Bronchial epithelial cell (primary cell): ENCODE measurements around the gene USB1. TPM values are rescaled to one million over a fixed set of nuclear protein-coding genes. Genes with fewer than 3 reads are reported as not detected.

Experiments used
- DNase-seq: peaks from one replicate; pipeline ENCODE4 v3.0.0-alpha.2; 2010; ENCODE audit warnings: low read depth
- FAIRE-seq: peaks from 2 replicates; lab custom pipeline; 2011; peaks lifted over from hg19 to GRCh38; lab: Jason Lieb, UNC
- H3K27me3 ChIP-seq: 2 replicates; pipeline ENCODE4 v1.5.1; 2011; ENCODE audit warnings: low read length; ENCODE audit not compliant: control insufficient read depth, insufficient read depth
- H3K36me3 ChIP-seq: 2 replicates; pipeline ENCODE4 v1.5.1; 2011; ENCODE audit warnings: low read length; ENCODE audit not compliant: control insufficient read depth, insufficient read depth
- H3K4me3 ChIP-seq: 2 replicates; pipeline ENCODE4 v1.5.1; 2011; ENCODE audit warnings: mild to moderate bottlenecking, low read depth, low read length, control low read depth
- total RNA-seq: library from RNA; depleted of rRNA; stranded (reverse); fragments of >200 nt; gene quantifications from 2 replicates; pipeline ENCODE4 v1.2.1, GENCODE V29; 2014
- TF ChIP-seq, protein P1 (sequence below): IDR thresholded peaks from 2 replicates; pipeline ENCODE4 v1.5.1; 2011; ENCODE audit warnings: mild to moderate bottlenecking, moderate library complexity, low read length, control low read depth, inconsistent platforms; ENCODE audit not compliant: insufficient read depth, severe bottlenecking

The USB1 gene
- total RNA-seq, 1 donor from 2014 or later, result 29.5 TPM

DNA sequence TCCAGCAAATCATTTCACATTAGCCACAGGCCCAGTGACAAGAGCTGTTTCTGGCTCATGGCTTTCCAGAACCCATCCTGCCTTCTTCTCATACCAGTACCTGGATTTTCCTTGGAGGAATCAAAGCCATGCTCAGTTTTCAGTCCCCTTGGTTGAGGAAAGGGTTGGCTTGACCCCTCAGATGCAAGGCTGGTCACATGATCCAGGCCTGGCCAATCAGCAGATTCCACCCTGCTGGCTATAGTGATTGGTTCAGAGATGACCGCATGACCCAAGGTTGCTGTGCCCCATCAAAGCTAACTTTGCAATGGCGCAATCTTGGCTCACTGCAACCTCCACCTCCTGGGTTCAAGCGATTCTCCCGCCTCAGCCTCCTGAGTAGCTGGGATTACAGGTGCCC lies 69.4 kb downstream of the USB1 start:
- DNase-seq, result no peak
- Histone ChIP-seq H3K27me3 (no peaks in the 10 kb centered on the region), H3K36me3 (no peaks in the 10 kb centered on the region), H3K4me3 (no peak overlapping the region)
- TF ChIP-seq, protein P1, sequence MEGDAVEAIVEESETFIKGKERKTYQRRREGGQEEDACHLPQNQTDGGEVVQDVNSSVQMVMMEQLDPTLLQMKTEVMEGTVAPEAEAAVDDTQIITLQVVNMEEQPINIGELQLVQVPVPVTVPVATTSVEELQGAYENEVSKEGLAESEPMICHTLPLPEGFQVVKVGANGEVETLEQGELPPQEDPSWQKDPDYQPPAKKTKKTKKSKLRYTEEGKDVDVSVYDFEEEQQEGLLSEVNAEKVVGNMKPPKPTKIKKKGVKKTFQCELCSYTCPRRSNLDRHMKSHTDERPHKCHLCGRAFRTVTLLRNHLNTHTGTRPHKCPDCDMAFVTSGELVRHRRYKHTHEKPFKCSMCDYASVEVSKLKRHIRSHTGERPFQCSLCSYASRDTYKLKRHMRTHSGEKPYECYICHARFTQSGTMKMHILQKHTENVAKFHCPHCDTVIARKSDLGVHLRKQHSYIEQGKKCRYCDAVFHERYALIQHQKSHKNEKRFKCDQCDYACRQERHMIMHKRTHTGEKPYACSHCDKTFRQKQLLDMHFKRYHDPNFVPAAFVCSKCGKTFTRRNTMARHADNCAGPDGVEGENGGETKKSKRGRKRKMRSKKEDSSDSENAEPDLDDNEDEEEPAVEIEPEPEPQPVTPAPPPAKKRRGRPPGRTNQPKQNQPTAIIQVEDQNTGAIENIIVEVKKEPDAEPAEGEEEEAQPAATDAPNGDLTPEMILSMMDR, result no peak
- FAIRE-seq, result no peak

Other genes with a start within 250 kb of the USB1 start
- gene KIFC3, start 198.9 kb upstream of the USB1 start, total RNA-seq, result 34.8 and 35.8 TPM in 2 replicates
- under 0.01 and 0.26 TPM in 2 replicates for gene CNGB1, start 30.3 kb upstream of the USB1 start, total RNA-seq
- gene ZNF319, start 735 bp upstream of the USB1 start, total RNA-seq, result 2.4 and 3.8 TPM in 2 replicates
- gene MMP15, start 24.3 kb downstream of the USB1 start, total RNA-seq, result 7.9 and 8.4 TPM in 2 replicates
- gene CFAP20, start 128.0 kb downstream of the USB1 start, total RNA-seq, result 30.3 and 31.4 TPM in 2 replicates
- gene CSNK2A2, start 196.7 kb downstream of the USB1 start, total RNA-seq, result 30.6 and 35.5 TPM in 2 replicates